A549 (cell line): Measurements from ENCODE around the gene VGF. TPM values are rescaled to one million over a fixed set of nuclear protein-coding genes. Genes with fewer than 3 reads are reported as not detected.
A peak's percentile ranks its signal among the peaks of the same experiment; 100 is the strongest.

Experiments
- ATAC-seq, 2 experiments: fragments of 200-7000 bp in 1 of 2; fragments of >200 bp in 1 of 2; cut with Nextera tagmentation in 1 of 2; cut with Tn5 transposase in 1 of 2; 3 replicates each; pipeline versions ENCODE4 v1.8.0 to v1.9.1; 2018 to 2020; ENCODE audit warnings: mild to moderate bottlenecking in 1 of 2, moderate library complexity in 1 of 2
- CTCF ChIA-PET: fragments of 300-600 bp; sonication (Branson Sonifier 250); formaldehyde crosslinking; extraction: SDS; loops from one replicate; lab custom pipeline; 2021; ENCODE audit warnings: antibody characterized with exemption, inconsistent platforms; lab: Yijun Ruan, JAX
- POLR2A ChIA-PET: fragments of 350-600 bp; formaldehyde crosslinking; extraction: SDS; loops from one replicate; lab custom pipeline; 2021; ENCODE audit warnings: antibody characterized with exemption, inconsistent platforms; lab: Yijun Ruan, JAX
- DNase-seq, 2 experiments: peaks; one replicate each; pipeline versions ENCODE4 v3.0.0 to v3.0.0-alpha.2; 2011 to 2016; ENCODE audit warnings: low read depth in 1 of 2, low spot score in 1 of 2
- FAIRE-seq: peaks from 2 replicates; lab custom pipeline; 2011; peaks lifted over from hg19 to GRCh38; lab: Jason Lieb, UNC
- H3K27ac ChIP-seq, 2 experiments: fragments of >200 bp; sonication (Bioruptor Twin); formaldehyde crosslinking; 3 replicates each; pipeline ENCODE4 v1.5.1; 2016 to 2017
- H3K4me1 ChIP-seq: fragments of >200 bp; sonication (Bioruptor Twin); formaldehyde crosslinking; 3 replicates; pipeline ENCODE4 v1.6.1; 2016
- H3K4me2 ChIP-seq: fragments of >200 bp; sonication (Bioruptor Twin); formaldehyde crosslinking; 3 replicates; pipeline ENCODE4 v1.6.1; 2016
- H3K4me3 ChIP-seq: fragments of >200 bp; sonication (Bioruptor Twin); formaldehyde crosslinking; 3 replicates; pipeline ENCODE4 v1.5.1; 2016
- H3K9me3 ChIP-seq: fragments of >200 bp; sonication (Bioruptor Twin); formaldehyde crosslinking; 3 replicates; pipeline ENCODE4 v1.6.1; 2016
- BHLHE40 ChIP-seq: IDR thresholded peaks from 2 replicates; pipeline ENCODE4 v1.6.1; 2012; ENCODE audit warnings: low read depth, low read length, inconsistent platforms
- CHD2 ChIP-seq: fragments of 150-350 bp; IDR thresholded peaks from 2 replicates; pipeline ENCODE4 v1.6.1; 2014; ENCODE audit warnings: low read length; ENCODE audit not compliant: partially characterized antibody
- CHD4 ChIP-seq: fragments of 200-600 bp; sonication (generic); IDR thresholded peaks from 2 replicates; pipeline ENCODE4 v1.6.1; 2016; ENCODE audit warnings: antibody characterized with exemption, mild to moderate bottlenecking, borderline replicate concordance
- EP300 ChIP-seq, 2 experiments: fragments of >200 bp; sonication (Bioruptor Twin); formaldehyde crosslinking; IDR thresholded peaks; 2 replicates in 1 of 2; 3 replicates in 1 of 2; pipeline ENCODE4 v1.6.1; 2016 to 2017
- HEYL ChIP-seq: fragments of 250-450 bp; sonication (Bioruptor Pico); IDR thresholded peaks from 2 replicates; pipeline ENCODE4 v1.8.0; 2021; ENCODE audit warnings: mild to moderate bottlenecking, moderate library complexity
- HOXB5 ChIP-seq: fragments of 250-450 bp; sonication (Bioruptor Pico); IDR thresholded peaks from 2 replicates; pipeline ENCODE4 v1.5.0; 2020; ENCODE audit warnings: mild to moderate bottlenecking, moderate library complexity
- JUN ChIP-seq, 2 experiments: fragments of >200 bp; sonication (Bioruptor Twin); formaldehyde crosslinking; IDR thresholded peaks; 2 replicates in 1 of 2; 3 replicates in 1 of 2; pipeline ENCODE4 v1.6.1; 2016 to 2017
- MAZ ChIP-seq: fragments of 150-350 bp; IDR thresholded peaks from 2 replicates; pipeline ENCODE4 v1.6.1; 2014; ENCODE audit warnings: antibody characterized with exemption, low read depth, low read length, borderline replicate concordance
- NPAS2 ChIP-seq: fragments of 250-450 bp; sonication (Bioruptor Pico); IDR thresholded peaks from 2 replicates; pipeline ENCODE4 v1.8.0; 2022; ENCODE audit warnings: mild to moderate bottlenecking, moderate library complexity, borderline replicate concordance
- POLR2A ChIP-seq: IDR thresholded peaks from 2 replicates; pipeline ENCODE4 v1.6.1; 2012; ENCODE audit warnings: mild to moderate bottlenecking, low read length
- RNF2 ChIP-seq: fragments of 200-600 bp; sonication (generic); IDR thresholded peaks from 2 replicates; pipeline ENCODE4 v1.6.1; 2016; ENCODE audit warnings: low read depth, mild to moderate bottlenecking, antibody characterized with exemption, moderate library complexity, borderline replicate concordance
- TFCP2L1 ChIP-seq: fragments of 250-450 bp; sonication (Bioruptor Pico); IDR thresholded peaks from 2 replicates; pipeline ENCODE4 v1.5.0; 2021; ENCODE audit warnings: mild to moderate bottlenecking
- WGBS: methylation state at CpG from one replicate; pipeline ENCODE4 v1.1.6; 2017; ENCODE audit errors: missing lambda C conversion rate; 5-methylcytosine and 5-hydroxymethylcytosine counted together
- polyA plus RNA-seq, 4 experiments: library from polyadenylated mRNA; depleted of rRNA in 3 of 4; stranded (reverse); fragments of >200 nt; fragmentation: RNase III in 1 of 4; extraction: RNeasy Plus Mini Kit Qiagen cat#74134 plus additional on column Dnase treatment in 1 of 4; gene quantifications; 2 replicates in 3 of 4; 3 replicates in 1 of 4; pipeline ENCODE4 v1.2.3, GENCODE V29; 2011 to 2017
- TF ChIP-seq, protein P1 (sequence below): fragments of 150-350 bp; IDR thresholded peaks from 2 replicates; pipeline ENCODE4 v1.6.1; 2014; ENCODE audit warnings: low read depth, mild to moderate bottlenecking, low read length
- TF ChIP-seq, protein P2 (sequence below): fragments of 450-650 bp; IDR thresholded peaks from 2 replicates; pipeline ENCODE4 v1.6.1; 2014; ENCODE audit warnings: antibody characterized with exemption
- TF ChIP-seq, protein P3 (sequence below): fragments of >200 bp; sonication (Bioruptor Twin); formaldehyde crosslinking; IDR thresholded peaks from 3 replicates; pipeline ENCODE4 v1.6.1; 2016
- TF ChIP-seq, protein P4 (sequence below): IDR thresholded peaks from 2 replicates; pipeline ENCODE4 v1.6.1; 2012; ENCODE audit warnings: low read depth, borderline replicate concordance
- TF ChIP-seq, protein P5 (sequence below): IDR thresholded peaks from 2 replicates; pipeline ENCODE4 v1.6.1; 2012

The VGF gene
- polyA plus RNA-seq, 2 of the 4 experiments (the other 2 are of a cell fraction) = 0.16 to 2.7 TPM

DNA sequence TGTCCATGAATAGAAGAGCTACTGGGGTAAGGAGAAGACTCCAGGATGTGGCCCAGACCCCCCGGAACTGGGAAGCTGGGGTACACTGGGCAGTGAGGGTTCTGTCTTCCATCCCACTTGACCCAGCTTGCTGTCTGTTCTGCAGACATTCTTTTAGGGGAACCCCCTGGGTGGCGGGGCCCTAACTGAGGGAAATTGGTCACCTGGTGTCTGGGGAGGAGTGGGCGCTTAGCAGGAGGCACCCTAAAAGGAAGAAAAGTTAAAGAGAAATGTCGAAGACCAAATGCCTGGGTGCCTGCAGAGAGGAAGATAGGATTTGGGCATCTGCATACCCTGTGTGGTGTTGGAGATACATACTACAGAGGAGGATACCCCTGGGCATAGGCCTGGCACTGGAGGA lies 10.1 kb downstream of the VGF start:
- 59% methylated on average over 4 of the region's 4 CpGs for WGBS

DNA sequence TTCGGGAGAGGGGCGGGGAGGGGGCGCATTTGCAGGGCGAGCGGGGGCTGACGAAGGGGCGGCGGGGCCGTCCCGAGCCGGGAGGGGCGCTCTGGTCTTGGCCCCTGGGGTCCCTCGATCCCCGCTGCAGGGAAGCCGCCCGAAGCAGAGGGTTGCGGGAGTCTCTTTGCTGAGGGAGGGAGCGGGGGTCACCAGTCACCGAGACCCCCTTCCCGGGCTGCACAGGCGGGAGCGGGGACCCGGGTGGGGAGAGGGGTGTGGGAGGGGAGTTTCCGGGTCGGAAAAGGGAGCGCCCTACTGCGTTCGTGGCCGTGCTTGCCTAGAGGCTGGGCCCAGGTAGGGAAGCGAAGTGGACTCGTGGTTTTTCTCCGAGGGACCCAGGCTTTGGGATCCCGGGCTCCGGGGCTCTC lies 10.7 kb downstream of the VGF start:
- peak overlapping the region; percentile 91 for H3K4me3 ChIP-seq
- ChIA-PET CTCF (interaction anchor here (0.7 to 16.1 kb wide), 8 partner anchors 13 to 710 kb away, joined by 3 to 235 read pairs (median 12); no protein-coding TSS in a partner anchor), POLR2A (interaction anchor here (0.7 to 1.0 kb wide), 2 partner anchors 13 to 14 kb away, joined by 3 read pairs; no protein-coding TSS in a partner anchor)
- peak overlapping the region; percentile 93 to 100 for H3K27ac ChIP-seq
- no peaks in the 10 kb centered on the region for H3K9me3 ChIP-seq
- ATAC-seq (peak; percentile 10 to 62; a peak in 4 of 6 replicates), FAIRE-seq (no peak), DNase-seq (no peak)
- peak in 1 of 2 experiments; percentile 60; a peak in 2 of 5 replicates for TF ChIP-seq JUN (IDR thresholded peaks at IDR 0.05)
- TF ChIP-seq, protein P1, sequence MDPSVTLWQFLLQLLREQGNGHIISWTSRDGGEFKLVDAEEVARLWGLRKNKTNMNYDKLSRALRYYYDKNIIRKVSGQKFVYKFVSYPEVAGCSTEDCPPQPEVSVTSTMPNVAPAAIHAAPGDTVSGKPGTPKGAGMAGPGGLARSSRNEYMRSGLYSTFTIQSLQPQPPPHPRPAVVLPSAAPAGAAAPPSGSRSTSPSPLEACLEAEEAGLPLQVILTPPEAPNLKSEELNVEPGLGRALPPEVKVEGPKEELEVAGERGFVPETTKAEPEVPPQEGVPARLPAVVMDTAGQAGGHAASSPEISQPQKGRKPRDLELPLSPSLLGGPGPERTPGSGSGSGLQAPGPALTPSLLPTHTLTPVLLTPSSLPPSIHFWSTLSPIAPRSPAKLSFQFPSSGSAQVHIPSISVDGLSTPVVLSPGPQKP = no peak
- WGBS = 1% methylated on average over 20 of the region's 34 CpGs
- peak overlapping the region; percentile 99 for H3K4me2 ChIP-seq
- peaks cover 41% of the 10 kb centered on the region for H3K4me1 ChIP-seq

More for the DNA sequence above, 10.1 kb downstream of the VGF start:
- TF ChIP-seq, protein P2, sequence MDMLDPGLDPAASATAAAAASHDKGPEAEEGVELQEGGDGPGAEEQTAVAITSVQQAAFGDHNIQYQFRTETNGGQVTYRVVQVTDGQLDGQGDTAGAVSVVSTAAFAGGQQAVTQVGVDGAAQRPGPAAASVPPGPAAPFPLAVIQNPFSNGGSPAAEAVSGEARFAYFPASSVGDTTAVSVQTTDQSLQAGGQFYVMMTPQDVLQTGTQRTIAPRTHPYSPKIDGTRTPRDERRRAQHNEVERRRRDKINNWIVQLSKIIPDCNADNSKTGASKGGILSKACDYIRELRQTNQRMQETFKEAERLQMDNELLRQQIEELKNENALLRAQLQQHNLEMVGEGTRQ = no peak
- TF ChIP-seq RNF2 (no peak), CHD2 (no peak), NPAS2 (CRISPR knock-in tag) (no peak), TFCP2L1 (CRISPR knock-in tag) (no peak), MAZ (no peak), HOXB5 (CRISPR knock-in tag) (no peak)
- TF ChIP-seq, protein P3, sequence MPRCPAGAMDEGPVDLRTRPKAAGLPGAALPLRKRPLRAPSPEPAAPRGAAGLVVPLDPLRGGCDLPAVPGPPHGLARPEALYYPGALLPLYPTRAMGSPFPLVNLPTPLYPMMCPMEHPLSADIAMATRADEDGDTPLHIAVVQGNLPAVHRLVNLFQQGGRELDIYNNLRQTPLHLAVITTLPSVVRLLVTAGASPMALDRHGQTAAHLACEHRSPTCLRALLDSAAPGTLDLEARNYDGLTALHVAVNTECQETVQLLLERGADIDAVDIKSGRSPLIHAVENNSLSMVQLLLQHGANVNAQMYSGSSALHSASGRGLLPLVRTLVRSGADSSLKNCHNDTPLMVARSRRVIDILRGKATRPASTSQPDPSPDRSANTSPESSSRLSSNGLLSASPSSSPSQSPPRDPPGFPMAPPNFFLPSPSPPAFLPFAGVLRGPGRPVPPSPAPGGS = no peak
- Histone ChIP-seq H3K4me2 (peak overlapping the region; percentile 99), H3K9me3 (no peaks in the 10 kb centered on the region), H3K4me1 (peaks cover 47% of the 10 kb centered on the region), H3K27ac (peak overlapping the region; percentile 93 to 100), H3K4me3 (peak overlapping the region; percentile 91)
- ChIA-PET CTCF (interaction anchor here (0.7 to 16.1 kb wide), 8 partner anchors 8 to 711 kb away, joined by 3 to 235 read pairs (median 4); no protein-coding TSS in a partner anchor), POLR2A (interaction anchor here (0.7 kb wide), 1 partner anchor 15 kb away, joined by 3 read pairs; no protein-coding TSS in a partner anchor)
- DNase-seq (no peak), ATAC-seq (no peak), FAIRE-seq (no peak)

DNA sequence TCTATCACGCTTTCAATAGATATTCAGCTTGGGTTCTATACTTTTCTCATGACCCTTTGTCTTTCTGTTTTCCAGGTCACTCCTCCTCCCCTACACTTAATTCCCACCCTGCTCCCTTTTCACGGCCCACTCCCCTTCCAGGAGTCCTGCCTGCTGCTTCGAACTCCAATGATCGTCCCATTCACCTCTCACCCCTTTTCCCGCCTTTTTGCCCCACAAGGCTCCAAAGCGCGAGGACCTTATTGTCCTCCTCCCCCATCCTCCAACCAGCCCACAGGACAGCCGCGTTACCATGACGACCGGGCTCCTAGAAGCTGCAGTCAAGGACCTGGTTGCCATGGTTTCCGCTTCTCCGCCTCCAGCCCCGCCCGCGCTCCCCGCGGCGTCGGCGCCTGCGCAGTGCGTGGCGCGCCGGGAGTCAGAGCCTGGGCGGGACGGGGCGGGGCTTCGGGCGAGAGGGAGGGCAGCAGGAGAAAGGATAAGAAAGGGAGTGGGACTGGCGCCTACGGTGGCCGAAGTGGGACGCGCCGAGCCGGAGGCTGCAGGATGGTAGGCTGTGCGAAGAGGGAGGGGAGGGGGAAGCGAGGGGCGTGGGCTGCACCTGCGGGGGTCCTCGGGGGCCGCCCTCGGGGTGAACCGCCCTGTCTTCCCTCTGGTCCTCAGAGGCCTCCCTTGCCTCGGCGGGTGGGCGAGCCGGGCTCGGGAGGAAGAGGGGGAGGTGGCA lies 11.2 kb downstream of the VGF start, which contains the start of gene AP1S1:
Gene AP1S1, plus strand, starts transcription at position 508 of the 724 bp plus-strand sequence. Its CDS starts 39 bp downstream, at position 547.
- H3K9me3 ChIP-seq = no peaks in the 10 kb centered on the region
- peak within 1 kb of the TSS; percentile 99 for H3K4me2 ChIP-seq
- ATAC-seq = peak; percentile 89 to 94
- peaks cover 36% of the 10 kb centered on the region for H3K4me1 ChIP-seq
- TF ChIP-seq, protein P4, sequence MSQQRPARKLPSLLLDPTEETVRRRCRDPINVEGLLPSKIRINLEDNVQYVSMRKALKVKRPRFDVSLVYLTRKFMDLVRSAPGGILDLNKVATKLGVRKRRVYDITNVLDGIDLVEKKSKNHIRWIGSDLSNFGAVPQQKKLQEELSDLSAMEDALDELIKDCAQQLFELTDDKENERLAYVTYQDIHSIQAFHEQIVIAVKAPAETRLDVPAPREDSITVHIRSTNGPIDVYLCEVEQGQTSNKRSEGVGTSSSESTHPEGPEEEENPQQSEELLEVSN = peak; percentile 99
- TF ChIP-seq POLR2A (peak; percentile 52), BHLHE40 (no peak), EP300 (IDR thresholded peaks at IDR 0.05) (no peak), MAZ (peak; percentile 63; the same call in 1 of the 2 replicates), CHD4 (no peak), HEYL (CRISPR knock-in tag) (no peak)
- TF ChIP-seq, protein P5, sequence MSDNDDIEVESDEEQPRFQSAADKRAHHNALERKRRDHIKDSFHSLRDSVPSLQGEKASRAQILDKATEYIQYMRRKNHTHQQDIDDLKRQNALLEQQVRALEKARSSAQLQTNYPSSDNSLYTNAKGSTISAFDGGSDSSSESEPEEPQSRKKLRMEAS = peak; percentile 97
- ChIA-PET CTCF (interaction anchor here (1.3 to 16.1 kb wide), 6 partner anchors 13 to 90 kb away, joined by 3 to 235 read pairs (median 6); partner anchors contain the start of gene FIS1), POLR2A (interaction anchor here (1.0 kb wide), 1 partner anchor 12 kb away, joined by 3 read pairs; no protein-coding TSS in a partner anchor)
- WGBS = 16% methylated on average over 11 of the region's 51 CpGs
- peak within 1 kb of the TSS; percentile 91 for H3K4me3 ChIP-seq
- no peak for FAIRE-seq
- peak within 1 kb of the TSS; percentile 93 to 100 for H3K27ac ChIP-seq
- peak; percentile 96 to 97 for DNase-seq
